PC-3 (cell line): ENCODE results near the gene CNTNAP2. TPM values are rescaled to one million over a fixed set of nuclear protein-coding genes. Genes with fewer than 3 reads are reported as not detected.

Experiments
- ATAC-seq: fragments of 200-7000 bp; cut with Tn5 transposase; 2 replicates; pipeline ENCODE4 v1.9.1; 2020; ENCODE audit warnings: mild to moderate bottlenecking, moderate library complexity
- BruUV-seq: library from RNA; stranded (reverse); fragments of 400-500 nt; replicated peaks from 2 replicates; lab custom pipeline; 2021; lab: Mats Ljungman, UMichigan
- CTCF ChIA-PET: fragments of 300-600 bp; sonication (Branson Sonifier 250); formaldehyde crosslinking; loops from one replicate; lab custom pipeline; 2022; ENCODE audit warnings: antibody characterized with exemption; lab: Charles Lee
- POLR2A ChIA-PET: fragments of 300-600 bp; sonication (Branson Sonifier 250); formaldehyde crosslinking; loops from one replicate; lab custom pipeline; 2022; ENCODE audit warnings: antibody characterized with exemption; ENCODE audit not compliant: unreplicated experiment; lab: Charles Lee
- DNase-seq: peaks from one replicate; pipeline ENCODE4 v3.0.0-alpha.2; 2015
- H2AFZ ChIP-seq: fragments of 300-600 bp; sonication (generic); 2 replicates; pipeline ENCODE4 v1.6.0; 2016; ENCODE audit warnings: antibody characterized with exemption, low read length
- H3F3A ChIP-seq: fragments of 300-600 bp; sonication (generic); one replicate; pipeline ENCODE4 v1.6.0; 2017; ENCODE audit warnings: antibody characterized with exemption, low read length, control low read depth, mild to moderate bottlenecking; ENCODE audit not compliant: unreplicated experiment
- H3K27ac ChIP-seq: fragments of 300-600 bp; sonication (generic); 2 replicates; pipeline ENCODE4 v1.5.1; 2016; ENCODE audit warnings: mild to moderate bottlenecking, low read length
- H3K27me3 ChIP-seq: fragments of 300-600 bp; sonication (generic); 2 replicates; pipeline ENCODE4 v1.6.1; 2016; ENCODE audit warnings: low read length, mixed read lengths
- H3K36me3 ChIP-seq: fragments of 300-600 bp; sonication (generic); 2 replicates; pipeline ENCODE4 v1.6.1; 2016; ENCODE audit warnings: low read depth, mixed run types, low read length, mixed read lengths
- H3K4me1 ChIP-seq: fragments of 300-600 bp; sonication (generic); 2 replicates; pipeline ENCODE4 v1.5.1; 2016; ENCODE audit warnings: low read length; ENCODE audit not compliant: insufficient read depth
- H3K4me2 ChIP-seq: fragments of 300-600 bp; sonication (generic); 2 replicates; pipeline ENCODE4 v1.6.0; 2016; ENCODE audit warnings: low read length
- H3K4me3 ChIP-seq: fragments of 300-600 bp; sonication (generic); 2 replicates; pipeline ENCODE4 v1.5.1; 2016; ENCODE audit warnings: mild to moderate bottlenecking, low read length, mixed read lengths
- H3K79me2 ChIP-seq: fragments of 300-600 bp; sonication (generic); 2 replicates; pipeline ENCODE4 v1.6.1; 2017; ENCODE audit warnings: low read length, mixed read lengths
- H3K9ac ChIP-seq: fragments of 300-600 bp; sonication (generic); 2 replicates; pipeline ENCODE4 v1.6.0; 2016; ENCODE audit warnings: mild to moderate bottlenecking, low read length
- H3K9me2 ChIP-seq: fragments of 300-600 bp; sonication (generic); replicated peaks from 2 replicates; pipeline ENCODE4 v1.6.1; 2016; ENCODE audit warnings: mixed run types, low read length, mixed read lengths
- H3K9me3 ChIP-seq: fragments of 300-600 bp; sonication (generic); 2 replicates; pipeline ENCODE4 v1.6.1; 2016; ENCODE audit warnings: low read length, mixed read lengths
- H4K20me1 ChIP-seq: fragments of 300-600 bp; sonication (generic); 2 replicates; pipeline ENCODE4 v1.6.1; 2016; ENCODE audit warnings: low read length, mixed read lengths
- EZH2 ChIP-seq: fragments of 300-600 bp; sonication (generic); IDR thresholded peaks from one replicate; pipeline ENCODE4 v1.6.1; 2017; ENCODE audit warnings: antibody characterized with exemption, mild to moderate bottlenecking, low read length; ENCODE audit not compliant: unreplicated experiment
- EZH2phosphoT487 ChIP-seq: fragments of 300-600 bp; sonication (generic); IDR thresholded peaks from 2 replicates; pipeline ENCODE4 v1.6.1; 2018; ENCODE audit warnings: mild to moderate bottlenecking, antibody characterized with exemption, low read length, borderline replicate concordance
- intact Hi-C: fragments of 100-400 bp; cut with micrococcal nuclease; formaldehyde crosslinking; loops from 2 replicates; pipeline ENCODE4 v1.9.0; 2023
- total RNA-seq: library from RNA; depleted of rRNA; stranded (reverse); fragments of >200 nt; gene quantifications from 2 replicates; pipeline ENCODE4 v1.2.3, GENCODE V29; 2014
- TF ChIP-seq, protein P1 (sequence below): fragments of 300-600 bp; sonication (generic); conservative IDR thresholded peaks from 2 replicates; pipeline ENCODE4 v1.5.1; 2017; ENCODE audit warnings: antibody characterized with exemption, low read depth, mild to moderate bottlenecking, low read length

Gene CNTNAP2
- total RNA-seq, 1 experiment from 2014 or later, result 1.5 TPM

DNA sequence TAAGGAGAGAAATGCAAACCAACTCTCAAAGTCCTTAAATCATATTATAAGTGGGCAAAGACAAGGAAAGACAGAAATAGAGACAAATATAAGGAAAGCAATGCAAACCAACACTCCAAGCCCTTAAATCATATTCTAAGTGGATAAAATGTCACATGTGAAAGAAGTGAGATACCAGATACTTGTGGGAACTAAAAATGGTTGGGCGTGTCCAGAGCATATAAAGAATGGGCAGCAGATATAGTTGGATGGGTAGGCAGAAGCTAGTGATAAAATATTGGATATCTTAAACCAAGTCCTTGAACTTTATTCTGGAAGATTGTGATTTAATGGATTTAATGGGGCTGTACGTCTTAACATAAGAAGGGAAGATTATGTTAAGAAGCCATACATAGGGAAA, 1408.7 kb downstream of the CNTNAP2 start:
- no peaks in the 10 kb centered on the region for H4K20me1 ChIP-seq
- H3K27me3 ChIP-seq, result no peaks in the 10 kb centered on the region
- DNase-seq (no peak), ATAC-seq (no peak)
- H3K9me3 ChIP-seq, result no peaks in the 10 kb centered on the region
- no peak overlapping the region for H2AFZ ChIP-seq
- H3K36me3 ChIP-seq, result no peaks in the 10 kb centered on the region
- H3K9me2 ChIP-seq, result no peaks in the 10 kb centered on the region
- 0 out of 2 replicates have a peak, but pooled peaks cover 7% of the 10 kb centered on the region for H3K4me1 ChIP-seq
- CTCF ChIA-PET, result no interaction called here
- intact Hi-C loops, result no loop called here
- H3K9ac ChIP-seq, result no peak overlapping the region
- no peaks in the 10 kb centered on the region for H3F3A ChIP-seq
- no peak for TF ChIP-seq EZH2phosphoT487
- TF ChIP-seq, protein P1, sequence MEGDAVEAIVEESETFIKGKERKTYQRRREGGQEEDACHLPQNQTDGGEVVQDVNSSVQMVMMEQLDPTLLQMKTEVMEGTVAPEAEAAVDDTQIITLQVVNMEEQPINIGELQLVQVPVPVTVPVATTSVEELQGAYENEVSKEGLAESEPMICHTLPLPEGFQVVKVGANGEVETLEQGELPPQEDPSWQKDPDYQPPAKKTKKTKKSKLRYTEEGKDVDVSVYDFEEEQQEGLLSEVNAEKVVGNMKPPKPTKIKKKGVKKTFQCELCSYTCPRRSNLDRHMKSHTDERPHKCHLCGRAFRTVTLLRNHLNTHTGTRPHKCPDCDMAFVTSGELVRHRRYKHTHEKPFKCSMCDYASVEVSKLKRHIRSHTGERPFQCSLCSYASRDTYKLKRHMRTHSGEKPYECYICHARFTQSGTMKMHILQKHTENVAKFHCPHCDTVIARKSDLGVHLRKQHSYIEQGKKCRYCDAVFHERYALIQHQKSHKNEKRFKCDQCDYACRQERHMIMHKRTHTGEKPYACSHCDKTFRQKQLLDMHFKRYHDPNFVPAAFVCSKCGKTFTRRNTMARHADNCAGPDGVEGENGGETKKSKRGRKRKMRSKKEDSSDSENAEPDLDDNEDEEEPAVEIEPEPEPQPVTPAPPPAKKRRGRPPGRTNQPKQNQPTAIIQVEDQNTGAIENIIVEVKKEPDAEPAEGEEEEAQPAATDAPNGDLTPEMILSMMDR, result no peak
- TF ChIP-seq EZH2, result no peak
- no peak overlapping the region for H3K4me2 ChIP-seq
- H3K27ac ChIP-seq, result no peak overlapping the region
- POLR2A ChIA-PET, result no interaction called here
- H3K79me2 ChIP-seq, result no peaks in the 10 kb centered on the region
- no peak overlapping the region for H3K4me3 ChIP-seq
- BruUV-seq, result no TSS peak

DNA sequence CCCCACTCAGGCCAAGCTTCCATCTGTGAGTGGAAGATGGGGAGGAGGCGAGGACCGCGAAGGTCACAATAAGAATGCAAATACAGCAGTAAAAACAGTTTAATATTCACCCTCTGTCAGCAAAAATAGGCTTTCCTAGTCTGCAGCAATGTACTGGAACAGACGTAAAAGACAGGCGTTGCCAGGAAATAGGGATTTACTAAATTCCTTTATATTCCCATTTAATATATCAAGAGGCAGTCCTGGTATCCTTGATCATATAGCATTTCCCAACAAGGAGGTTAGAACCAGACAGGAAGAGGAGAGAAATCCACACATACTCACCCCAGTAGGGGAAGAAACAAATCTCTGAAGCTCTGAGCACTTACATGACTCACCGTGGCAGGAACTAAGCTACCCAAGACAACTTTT, 1419.1 kb downstream of the CNTNAP2 start:
- ChIA-PET POLR2A (no interaction called here), CTCF (no interaction called here)
- peak; percentile 84 for ATAC-seq
- Histone ChIP-seq H3F3A (no peaks in the 10 kb centered on the region), H3K36me3 (no peaks in the 10 kb centered on the region), H3K9me2 (no peaks in the 10 kb centered on the region), H3K9ac (no peak overlapping the region), H3K9me3 (no peaks in the 10 kb centered on the region), H2AFZ (0 out of 2 replicates have a peak overlapping the region, but pooled peaks have one; percentile 4), H3K27ac (0 out of 2 replicates have a peak overlapping the region, but pooled peaks have one; percentile 6), H3K4me1 (0 out of 2 replicates have a peak, but pooled peaks cover 3% of the 10 kb centered on the region), H3K4me3 (no peak overlapping the region), H3K27me3 (no peaks in the 10 kb centered on the region), H3K4me2 (no peak overlapping the region), H4K20me1 (no peaks in the 10 kb centered on the region), H3K79me2 (no peaks in the 10 kb centered on the region)
- intact Hi-C loops, result no loop called here
- BruUV-seq, result no TSS peak
- peak; percentile 47 for DNase-seq
- TF ChIP-seq, protein P1, result no peak
- TF ChIP-seq EZH2phosphoT487, result no peak
- TF ChIP-seq EZH2, result no peak

- intact Hi-C loops, result loop anchor here (10.0 kb wide), 1 partner anchor 245 kb away; no protein-coding TSS in a partner anchor
- TF ChIP-seq, protein P1, result no peak
- TF ChIP-seq EZH2 (no peak), EZH2phosphoT487 (no peak)
- no peak overlapping the region for H3K9ac ChIP-seq
- no peak overlapping the region for H3K4me2 ChIP-seq
- no peak overlapping the region for H2AFZ ChIP-seq
- H3K27me3 ChIP-seq, result no peaks in the 10 kb centered on the region
- no peaks in the 10 kb centered on the region for H3F3A ChIP-seq
- DNase-seq (no peak), ATAC-seq (no peak)
- H4K20me1 ChIP-seq, result no peaks in the 10 kb centered on the region
- POLR2A ChIA-PET, result no interaction called here
- H3K36me3 ChIP-seq, result no peaks in the 10 kb centered on the region; the same call in 1 of the 2 replicates
- H3K9me2 ChIP-seq, result no peaks in the 10 kb centered on the region
- BruUV-seq, result no TSS peak
- H3K9me3 ChIP-seq, result peaks cover 8% of the 10 kb centered on the region; the same call in 1 of the 2 replicates
- H3K79me2 ChIP-seq, result no peaks in the 10 kb centered on the region
- no peak overlapping the region for H3K27ac ChIP-seq
- 0 out of 2 replicates have a peak, but pooled peaks cover 3% of the 10 kb centered on the region for H3K4me1 ChIP-seq
- no peak overlapping the region for H3K4me3 ChIP-seq
- CTCF ChIA-PET, result no interaction called here
These were observed 1423.1 kb downstream of the CNTNAP2 start for GRCh38 chr7:147539685-147540084.
